ENCODE results near the gene CD2AP.

The CD2AP gene

DNA sequence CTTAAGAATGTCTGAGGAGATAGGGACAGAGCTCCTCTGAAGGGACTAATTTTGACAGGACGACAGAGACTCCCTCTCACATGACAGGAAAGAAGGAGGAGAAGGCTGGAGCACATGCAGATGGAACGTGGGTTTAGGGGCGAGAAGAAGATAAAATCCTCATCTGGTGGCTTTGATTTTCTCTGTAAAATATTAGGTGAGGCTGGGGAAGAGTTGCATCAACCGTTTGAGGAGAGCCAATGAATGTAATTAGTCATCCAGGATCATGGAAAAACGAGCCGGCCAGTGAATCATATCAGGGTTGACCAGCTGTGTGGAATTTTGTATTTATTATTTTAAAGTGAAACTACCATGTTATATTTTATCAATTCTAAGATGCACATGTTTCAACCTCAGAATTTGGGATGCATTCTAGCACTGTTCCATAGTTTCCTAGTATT is 173.9 kb downstream of the CD2AP start:
- H3K4me2 ChIP-seq (ENCODE audit: low read depth, low read length, poor library complexity, severe bottlenecking) = no peak overlapping the region
- H3K9ac ChIP-seq (ENCODE audit: low read length) = no peak overlapping the region
- H2AFZ ChIP-seq (ENCODE audit: low read depth, low read length, severe bottlenecking) = no peak overlapping the region
- no peaks in the 10 kb centered on the region for H3K9me3 ChIP-seq (ENCODE audit: insufficient read depth, low read length)
- no peaks in the 10 kb centered on the region for H4K20me1 ChIP-seq (ENCODE audit: low read depth, low read length)
- no peaks in the 10 kb centered on the region for H3K27me3 ChIP-seq (ENCODE audit: low read length)
- H3K4me3 ChIP-seq (ENCODE audit: insufficient read depth, low read length, poor library complexity, severe bottlenecking) = no peak overlapping the region
- no peaks in the 10 kb centered on the region for H3K9me2 ChIP-seq (replicated peaks; ENCODE audit: insufficient read depth, low read length)
- TF ChIP-seq EZH2phosphoT487 (conservative IDR thresholded peaks at IDR 0.05; ENCODE audit: low read length) = no peak
- TF ChIP-seq, protein P1, sequence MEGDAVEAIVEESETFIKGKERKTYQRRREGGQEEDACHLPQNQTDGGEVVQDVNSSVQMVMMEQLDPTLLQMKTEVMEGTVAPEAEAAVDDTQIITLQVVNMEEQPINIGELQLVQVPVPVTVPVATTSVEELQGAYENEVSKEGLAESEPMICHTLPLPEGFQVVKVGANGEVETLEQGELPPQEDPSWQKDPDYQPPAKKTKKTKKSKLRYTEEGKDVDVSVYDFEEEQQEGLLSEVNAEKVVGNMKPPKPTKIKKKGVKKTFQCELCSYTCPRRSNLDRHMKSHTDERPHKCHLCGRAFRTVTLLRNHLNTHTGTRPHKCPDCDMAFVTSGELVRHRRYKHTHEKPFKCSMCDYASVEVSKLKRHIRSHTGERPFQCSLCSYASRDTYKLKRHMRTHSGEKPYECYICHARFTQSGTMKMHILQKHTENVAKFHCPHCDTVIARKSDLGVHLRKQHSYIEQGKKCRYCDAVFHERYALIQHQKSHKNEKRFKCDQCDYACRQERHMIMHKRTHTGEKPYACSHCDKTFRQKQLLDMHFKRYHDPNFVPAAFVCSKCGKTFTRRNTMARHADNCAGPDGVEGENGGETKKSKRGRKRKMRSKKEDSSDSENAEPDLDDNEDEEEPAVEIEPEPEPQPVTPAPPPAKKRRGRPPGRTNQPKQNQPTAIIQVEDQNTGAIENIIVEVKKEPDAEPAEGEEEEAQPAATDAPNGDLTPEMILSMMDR (IDR thresholded peaks at IDR 0.05; ENCODE audit: insufficient read depth, low read length, poor library complexity, severe bottlenecking) = no peak
- no peak overlapping the region for H3K27ac ChIP-seq (ENCODE audit: low read depth, low read length)
- no peaks in the 10 kb centered on the region for H3K36me3 ChIP-seq (ENCODE audit: low read length)
- H3F3A ChIP-seq (ENCODE audit: insufficient read depth) = no peaks in the 10 kb centered on the region
- no peaks in the 10 kb centered on the region for H3K79me2 ChIP-seq (ENCODE audit: insufficient read depth, low read length)

DNA sequence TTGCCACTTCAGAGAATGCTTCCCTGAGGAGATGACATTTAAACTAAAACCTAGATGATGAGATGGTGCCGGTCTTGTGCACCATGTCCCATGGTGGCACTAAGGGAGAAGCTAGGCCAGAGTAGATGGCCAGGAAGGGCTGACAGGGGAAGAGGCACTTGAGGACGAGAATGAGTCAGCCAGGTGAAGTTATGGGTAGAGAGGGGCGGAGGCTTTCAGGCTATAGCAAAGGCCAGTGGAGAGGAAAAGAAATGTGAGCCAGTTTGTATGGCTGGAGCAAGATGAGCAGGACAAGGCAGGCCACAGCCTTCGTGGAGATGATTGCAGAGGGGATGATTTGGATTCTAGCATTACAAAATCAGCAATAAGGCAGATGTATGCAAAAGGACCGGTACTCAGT is 176.1 kb downstream of the CD2AP start:
- H3K79me2 ChIP-seq (ENCODE audit: insufficient read depth, low read length) = no peaks in the 10 kb centered on the region
- H3K9ac ChIP-seq (ENCODE audit: low read length) = no peak overlapping the region
- no peak overlapping the region for H3K4me2 ChIP-seq (ENCODE audit: low read depth, low read length, poor library complexity, severe bottlenecking)
- no peaks in the 10 kb centered on the region for H3K27me3 ChIP-seq (ENCODE audit: low read length)
- H3F3A ChIP-seq (ENCODE audit: insufficient read depth) = no peaks in the 10 kb centered on the region
- H2AFZ ChIP-seq (ENCODE audit: low read depth, low read length, severe bottlenecking) = no peak overlapping the region
- TF ChIP-seq EZH2phosphoT487 (conservative IDR thresholded peaks at IDR 0.05; ENCODE audit: low read length) = no peak
- H3K36me3 ChIP-seq (ENCODE audit: low read length) = no peaks in the 10 kb centered on the region
- H3K9me3 ChIP-seq (ENCODE audit: insufficient read depth, low read length) = no peaks in the 10 kb centered on the region
- no peak overlapping the region for H3K4me3 ChIP-seq (ENCODE audit: insufficient read depth, low read length, poor library complexity, severe bottlenecking)
- H3K9me2 ChIP-seq (replicated peaks; ENCODE audit: insufficient read depth, low read length) = no peaks in the 10 kb centered on the region
- no peak overlapping the region for H3K27ac ChIP-seq (ENCODE audit: low read depth, low read length)
- H4K20me1 ChIP-seq (ENCODE audit: low read depth, low read length) = no peaks in the 10 kb centered on the region

DNA sequence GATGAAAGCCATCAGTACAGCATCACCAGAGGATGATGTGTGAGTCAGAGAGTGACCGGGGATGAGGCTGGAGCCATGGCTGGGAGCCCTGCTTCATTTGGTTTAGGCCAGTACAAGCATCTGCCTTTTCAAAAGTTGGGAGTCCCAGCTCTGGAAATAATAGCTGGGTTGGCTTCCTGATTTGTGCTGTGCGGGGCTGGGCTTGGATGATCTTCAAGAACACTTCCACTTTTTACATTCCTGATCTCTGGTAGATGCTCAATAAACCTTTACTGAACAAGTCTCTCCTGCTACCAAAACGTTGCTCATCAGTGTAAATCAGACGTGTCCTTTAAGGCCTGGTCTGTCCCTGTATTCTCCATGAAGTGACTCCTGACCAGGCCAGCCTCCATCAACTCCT is 176.7 kb downstream of the CD2AP start:
- no peak overlapping the region for H3K4me3 ChIP-seq (ENCODE audit: insufficient read depth, low read length, poor library complexity, severe bottlenecking)
- H2AFZ ChIP-seq (ENCODE audit: low read depth, low read length, severe bottlenecking) = no peak overlapping the region
- no peaks in the 10 kb centered on the region for H3F3A ChIP-seq (ENCODE audit: insufficient read depth)
- no peaks in the 10 kb centered on the region for H3K9me3 ChIP-seq (ENCODE audit: insufficient read depth, low read length)
- no peaks in the 10 kb centered on the region for H3K36me3 ChIP-seq (ENCODE audit: low read length)
- TF ChIP-seq, protein P1 (IDR thresholded peaks at IDR 0.05; ENCODE audit: insufficient read depth, low read length, poor library complexity, severe bottlenecking) = no peak
- TF ChIP-seq EZH2phosphoT487 (conservative IDR thresholded peaks at IDR 0.05; ENCODE audit: low read length) = no peak
- no peaks in the 10 kb centered on the region for H4K20me1 ChIP-seq (ENCODE audit: low read depth, low read length)
- H3K9ac ChIP-seq (ENCODE audit: low read length) = no peak overlapping the region
- H3K79me2 ChIP-seq (ENCODE audit: insufficient read depth, low read length) = no peaks in the 10 kb centered on the region
- H3K27me3 ChIP-seq (ENCODE audit: low read length) = no peaks in the 10 kb centered on the region
- no peak overlapping the region for H3K27ac ChIP-seq (ENCODE audit: low read depth, low read length)
- no peak overlapping the region for H3K4me2 ChIP-seq (ENCODE audit: low read depth, low read length, poor library complexity, severe bottlenecking)
- no peaks in the 10 kb centered on the region for H3K9me2 ChIP-seq (replicated peaks; ENCODE audit: insufficient read depth, low read length)

DNA sequence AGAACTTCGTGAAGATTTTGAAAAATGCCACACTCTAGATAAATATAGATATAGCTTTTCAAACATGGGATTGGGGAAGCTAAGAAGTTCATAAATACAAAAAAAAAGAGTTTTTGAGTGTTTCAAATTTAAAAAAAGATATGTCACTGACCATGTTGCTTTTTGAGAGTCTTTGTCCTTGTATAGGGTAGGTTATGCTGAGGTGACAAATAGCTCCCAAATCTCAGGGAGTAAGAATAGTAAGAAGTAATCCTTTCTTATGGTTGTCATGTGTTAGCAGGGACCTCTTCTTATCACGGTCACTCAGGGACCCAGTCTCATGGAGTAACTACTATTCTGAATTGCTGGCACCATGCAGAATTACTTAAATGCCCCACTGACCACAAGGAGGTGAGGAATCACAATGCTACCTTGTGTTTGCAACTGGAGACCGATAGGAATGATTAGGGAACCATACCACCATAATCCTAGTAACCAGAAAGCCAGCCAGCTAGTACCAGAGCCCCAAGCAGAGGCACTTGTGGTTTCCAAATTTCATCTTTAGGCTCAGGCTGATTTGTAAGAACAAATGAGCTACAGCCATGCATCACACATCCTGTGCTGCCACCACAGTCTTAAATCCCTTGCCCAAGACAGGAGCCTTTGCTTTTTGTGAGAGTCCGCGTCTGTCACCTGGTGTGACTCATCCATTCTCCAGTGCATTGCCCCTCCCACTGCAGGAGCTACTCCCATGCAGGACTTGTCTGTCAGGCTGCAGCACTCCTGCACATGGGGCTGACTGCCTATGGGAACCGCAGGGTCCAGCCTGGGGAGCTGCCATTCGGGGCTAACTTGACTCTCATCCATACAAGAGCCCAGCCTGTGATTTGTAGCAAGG is 178.4 kb downstream of the CD2AP start:
- Histone ChIP-seq H3K4me2 (ENCODE audit: low read depth, low read length, poor library complexity, severe bottlenecking) (no peak overlapping the region), H3K9me3 (ENCODE audit: insufficient read depth, low read length) (no peaks in the 10 kb centered on the region), H3K9me2 (replicated peaks; ENCODE audit: insufficient read depth, low read length) (no peaks in the 10 kb centered on the region), H3K4me3 (ENCODE audit: insufficient read depth, low read length, poor library complexity, severe bottlenecking) (no peak overlapping the region), H3K27ac (ENCODE audit: low read depth, low read length) (no peak overlapping the region), H3F3A (ENCODE audit: insufficient read depth) (no peaks in the 10 kb centered on the region), H3K36me3 (ENCODE audit: low read length) (no peaks in the 10 kb centered on the region), H3K79me2 (ENCODE audit: insufficient read depth, low read length) (no peaks in the 10 kb centered on the region), H4K20me1 (ENCODE audit: low read depth, low read length) (no peaks in the 10 kb centered on the region), H2AFZ (ENCODE audit: low read depth, low read length, severe bottlenecking) (no peak overlapping the region), H3K9ac (ENCODE audit: low read length) (no peak overlapping the region), H3K27me3 (ENCODE audit: low read length) (no peaks in the 10 kb centered on the region)
- TF ChIP-seq, protein P1 (IDR thresholded peaks at IDR 0.05; ENCODE audit: insufficient read depth, low read length, poor library complexity, severe bottlenecking) = no peak
- no peak for TF ChIP-seq EZH2phosphoT487 (conservative IDR thresholded peaks at IDR 0.05; ENCODE audit: low read length)
